Muscle of leg (tissue), 11 donors: Measurements from ENCODE around the gene TSPAN3. TPM values are rescaled to one million over a fixed set of nuclear protein-coding genes. Genes with fewer than 3 reads are reported as not detected.

Experiments
- DNase-seq: peaks from one replicate; pipeline ENCODE4 v3.0.0; 2013
- H3K27ac ChIP-seq: one replicate; pipeline ENCODE4 v1.5.1; 2013; ENCODE audit warnings: mild to moderate bottlenecking, low read length, control low read depth
- H3K27me3 ChIP-seq: one replicate; pipeline ENCODE4 v1.6.1; 2013; ENCODE audit warnings: low read length; ENCODE audit not compliant: control insufficient read depth, insufficient read depth
- H3K36me3 ChIP-seq: one replicate; pipeline ENCODE4 v1.6.1; 2013; ENCODE audit warnings: low read length; ENCODE audit not compliant: control insufficient read depth, insufficient read depth
- H3K4me1 ChIP-seq: one replicate; pipeline ENCODE4 v1.6.1; 2013; ENCODE audit warnings: low read length; ENCODE audit not compliant: control insufficient read depth, insufficient read depth
- H3K4me3 ChIP-seq: one replicate; pipeline ENCODE4 v1.5.1; 2013; ENCODE audit warnings: low read length, control low read depth
- H3K9me3 ChIP-seq: replicated peaks from 2 replicates; pipeline ENCODE4 v1.6.1; 2013; ENCODE audit warnings: low read depth, low read length; ENCODE audit not compliant: control insufficient read depth
- WGBS: methylation state at CpG from one replicate; pipeline ENCODE4 v1.1.5; 2013; ENCODE audit warnings: missing lambda C conversion rate; ENCODE audit not compliant: insufficient coverage; 5-methylcytosine and 5-hydroxymethylcytosine counted together
- polyA plus RNA-seq, 8 donors: library from polyadenylated mRNA; unstranded; fragments of 120-200 nt; gene quantifications; one replicate each; pipeline versions ENCODE4 v1.2.1 to v1.2.3, GENCODE V29; 2013; ENCODE audit warnings: inconsistent platforms in 1 of 8, low replicate concordance in 1 of 8; ENCODE audit not compliant: insufficient read length in 8 of 8, insufficient read depth in 1 of 8
- total RNA-seq: library from RNA; stranded (reverse); fragments of 120-200 nt; gene quantifications from one replicate; pipeline ENCODE4 v1.2.4, GENCODE V29; 2013

The TSPAN3 gene
- total and polyA plus RNA-seq, 9 donors, result 343 to 425 (median 398) TPM

GRCh38 chr15:77070180-77070494 is 772 bp downstream of the TSPAN3 start:
- DNase-seq, result no peak
- 1% methylated on average over 16 of the region's 18 CpGs for WGBS
- Histone ChIP-seq H3K9me3 (no peaks in the 10 kb centered on the region), H3K36me3 (peaks cover 7% of the 10 kb centered on the region), H3K4me3 (peak overlapping the region; percentile 67), H3K27ac (peak overlapping the region; percentile 84), H3K27me3 (no peaks in the 10 kb centered on the region), H3K4me1 (peaks cover 11% of the 10 kb centered on the region)

GRCh38 chr15:77069521-77070121 is 1.3 kb downstream of the TSPAN3 start:
- Histone ChIP-seq H3K27ac (peak overlapping the region; percentile 84), H3K27me3 (no peaks in the 10 kb centered on the region), H3K4me3 (peak overlapping the region; percentile 67), H3K4me1 (peaks cover 11% of the 10 kb centered on the region), H3K36me3 (peaks cover 7% of the 10 kb centered on the region), H3K9me3 (no peaks in the 10 kb centered on the region)
- DNase-seq, result peak; percentile 54
- WGBS, result 13% methylated on average over 6 of the region's 13 CpGs

GRCh38 chr15:77068633-77069032 is 2.3 kb downstream of the TSPAN3 start:
- no peaks in the 10 kb centered on the region for H3K27me3 ChIP-seq
- peaks cover 8% of the 10 kb centered on the region for H3K36me3 ChIP-seq
- H3K27ac ChIP-seq, result no peak overlapping the region
- no peak overlapping the region for H3K4me3 ChIP-seq
- no peaks in the 10 kb centered on the region for H3K9me3 ChIP-seq
- 100% methylated on average over 2 of the region's 7 CpGs for WGBS
- H3K4me1 ChIP-seq, result peaks cover 11% of the 10 kb centered on the region
- DNase-seq, result no peak

GRCh38 chr15:77067691-77068367 is 3.1 kb downstream of the TSPAN3 start:
- Histone ChIP-seq H3K36me3 (peaks cover 9% of the 10 kb centered on the region), H3K9me3 (no peaks in the 10 kb centered on the region), H3K27ac (no peak overlapping the region), H3K4me3 (no peak overlapping the region), H3K27me3 (no peaks in the 10 kb centered on the region), H3K4me1 (peaks cover 11% of the 10 kb centered on the region)
- WGBS, result 88% methylated on average over 1 of the region's 3 CpGs
- no peak for DNase-seq

GRCh38 chr15:77066971-77067690 is 3.8 kb downstream of the TSPAN3 start:
- H3K27ac ChIP-seq, result no peak overlapping the region
- no CpG with 5 or more reads among the region's 3 CpGs for WGBS
- H3K27me3 ChIP-seq, result no peaks in the 10 kb centered on the region
- peaks cover 9% of the 10 kb centered on the region for H3K36me3 ChIP-seq
- peaks cover 11% of the 10 kb centered on the region for H3K4me1 ChIP-seq
- no peak overlapping the region for H3K4me3 ChIP-seq
- no peaks in the 10 kb centered on the region for H3K9me3 ChIP-seq
- DNase-seq, result no peak

- no peak overlapping the region for H3K27ac ChIP-seq
Measured at GRCh38 chr15:77064539-77065308, 6.2 kb downstream of the TSPAN3 start.

GRCh38 chr15:77064063-77064462 is 6.8 kb downstream of the TSPAN3 start:
- WGBS, result no CpG with 5 or more reads among the region's 2 CpGs
- DNase-seq, result no peak
- Histone ChIP-seq H3K36me3 (peaks cover 6% of the 10 kb centered on the region), H3K4me1 (peaks cover 12% of the 10 kb centered on the region), H3K4me3 (no peak overlapping the region), H3K27ac (no peak overlapping the region), H3K27me3 (no peaks in the 10 kb centered on the region), H3K9me3 (no peaks in the 10 kb centered on the region)

More at GRCh38 chr15:77064539-77065308, 6.2 kb downstream of the TSPAN3 start:
- no peaks in the 10 kb centered on the region for H3K9me3 ChIP-seq
- H3K36me3 ChIP-seq, result peaks cover 9% of the 10 kb centered on the region
- WGBS, result no CpG with 5 or more reads among the region's 6 CpGs
- peaks cover 15% of the 10 kb centered on the region for H3K4me1 ChIP-seq
- no peak overlapping the region for H3K4me3 ChIP-seq
- no peak for DNase-seq
- no peaks in the 10 kb centered on the region for H3K27me3 ChIP-seq

- Histone ChIP-seq H3K9me3 (no peaks in the 10 kb centered on the region), H3K36me3 (peaks cover 2% of the 10 kb centered on the region), H3K4me1 (peaks cover 15% of the 10 kb centered on the region), H3K27ac (no peak overlapping the region), H3K27me3 (no peaks in the 10 kb centered on the region), H3K4me3 (no peak overlapping the region)
- no peak for DNase-seq
Measured at GRCh38 chr15:77063249-77063648, 7.7 kb downstream of the TSPAN3 start.

GRCh38 chr15:77060546-77060945 is 10.4 kb downstream of the TSPAN3 start:
- DNase-seq, result peak; percentile 92
- Histone ChIP-seq H3K4me3 (no peak overlapping the region), H3K9me3 (no peaks in the 10 kb centered on the region), H3K27me3 (no peaks in the 10 kb centered on the region), H3K36me3 (peaks cover 11% of the 10 kb centered on the region), H3K27ac (peak overlapping the region; percentile 67), H3K4me1 (peaks cover 16% of the 10 kb centered on the region)

GRCh38 chr15:77059786-77060361 is 11.0 kb downstream of the TSPAN3 start:
- WGBS, result no CpG with 5 or more reads among the region's 2 CpGs
- H3K4me3 ChIP-seq, result no peak overlapping the region
- H3K27me3 ChIP-seq, result no peaks in the 10 kb centered on the region
- H3K36me3 ChIP-seq, result peaks cover 14% of the 10 kb centered on the region
- DNase-seq, result peak; percentile 73
- peaks cover 16% of the 10 kb centered on the region for H3K4me1 ChIP-seq
- peak overlapping the region; percentile 32 for H3K27ac ChIP-seq
- H3K9me3 ChIP-seq, result no peaks in the 10 kb centered on the region
